Endothelial cell of umbilical vein (primary cell): Measurements from ENCODE around the gene MED16. TPM values are rescaled to one million over a fixed set of nuclear protein-coding genes. Genes with fewer than 3 reads are reported as not detected.

ENCODE experiments used
- BruUV-seq: library from RNA; stranded (reverse); fragments of 400-500 nt; replicated peaks from 2 replicates; lab custom pipeline; 2021; lab: Mats Ljungman, UMichigan
- CTCF ChIA-PET: fragments of 300-600, 350-600 bp; sonication (Branson Sonifier 250); formaldehyde crosslinking; loops from one replicate; lab custom pipeline; 2021; ENCODE audit warnings: antibody characterized with exemption, inconsistent platforms; lab: Charles Lee
- POLR2A ChIA-PET: fragments of 300-600, 350-600 bp; sonication (Branson Sonifier 250); formaldehyde crosslinking; loops from one replicate; lab custom pipeline; 2021; ENCODE audit warnings: antibody characterized with exemption, inconsistent platforms; lab: Charles Lee
- DNase-seq: peaks from one replicate; pipeline ENCODE4 v3.0.0-alpha.2; 2011; ENCODE audit warnings: low read depth, low spot score
- FAIRE-seq: peaks from 2 replicates; lab custom pipeline; 2011; peaks lifted over from hg19 to GRCh38; lab: Jason Lieb, UNC
- H2AFZ ChIP-seq: 2 replicates; pipeline ENCODE4 v1.6.0; 2012; ENCODE audit warnings: low read depth, low read length, control low read depth, inconsistent platforms
- H3K27ac ChIP-seq: 2 replicates; pipeline ENCODE4 v1.5.1; 2011; ENCODE audit warnings: low read depth, mild to moderate bottlenecking, control low read depth, low read length, moderate library complexity; ENCODE audit not compliant: insufficient read depth
- H3K27me3 ChIP-seq, 2 experiments: 2 replicates each; pipeline versions ENCODE4 v1.6.0 to v1.6.1; 2011; ENCODE audit warnings: low read length in 2 of 2, mixed read lengths in 1 of 2; ENCODE audit not compliant: control insufficient read depth in 2 of 2, insufficient read depth in 2 of 2
- H3K36me3 ChIP-seq, 2 experiments: 2 replicates in 1 of 2; 3 replicates in 1 of 2; pipeline ENCODE4 v1.5.1; 2011; ENCODE audit warnings: low read length in 2 of 2, mild to moderate bottlenecking in 1 of 2, moderate library complexity in 1 of 2; ENCODE audit not compliant: control insufficient read depth in 2 of 2, insufficient read depth in 2 of 2; ENCODE audit errors: extremely low read depth in 1 of 2
- H3K4me1 ChIP-seq: 3 replicates; pipeline ENCODE4 v1.5.1; 2011; ENCODE audit warnings: mild to moderate bottlenecking, low read length; ENCODE audit not compliant: control insufficient read depth, insufficient read depth; ENCODE audit errors: extremely low read depth
- H3K4me2 ChIP-seq: 2 replicates; pipeline ENCODE4 v1.6.1; 2011; ENCODE audit warnings: low read length, control low read depth, mixed read lengths; ENCODE audit not compliant: insufficient read depth
- H3K4me3 ChIP-seq, 3 experiments: fragments of 200-600 bp in 1 of 3; sonication (generic), shearing (Covaris generic) in 1 of 3; replicated peaks in 1 of 3; 2 replicates each; pipeline ENCODE4 v1.5.1; 2011 to 2016; ENCODE audit warnings: control low read depth in 3 of 3, low read length in 3 of 3, mild to moderate bottlenecking in 2 of 3, inconsistent platforms in 1 of 3, low read depth in 1 of 3, moderate library complexity in 1 of 3; ENCODE audit not compliant: insufficient read depth in 1 of 3
- H3K79me2 ChIP-seq: 2 replicates; pipeline ENCODE4 v1.6.0; 2012; ENCODE audit warnings: low read length, inconsistent platforms; ENCODE audit not compliant: control insufficient read depth, insufficient read depth
- H3K9ac ChIP-seq: replicated peaks from 2 replicates; pipeline ENCODE3; 2011; ENCODE audit warnings: low read length, control low read depth; ENCODE audit not compliant: insufficient read depth; ENCODE audit errors: extremely low read depth
- H3K9me1 ChIP-seq: replicated peaks from 3 replicates; pipeline ENCODE4 v1.6.0; 2011; ENCODE audit warnings: mild to moderate bottlenecking, low read length; ENCODE audit not compliant: control insufficient read depth, insufficient read depth; ENCODE audit errors: extremely low read depth
- H3K9me3 ChIP-seq: replicated peaks from 2 replicates; pipeline ENCODE4 v1.5.1; 2012; ENCODE audit warnings: low read length, inconsistent platforms; ENCODE audit not compliant: control insufficient read depth, insufficient read depth
- H4K20me1 ChIP-seq: replicated peaks from 2 replicates; pipeline ENCODE3; 2011; ENCODE audit warnings: mild to moderate bottlenecking, low read length; ENCODE audit not compliant: control insufficient read depth, insufficient read depth; ENCODE audit errors: extremely low read depth
- EZH2 ChIP-seq: IDR thresholded peaks from 2 replicates; pipeline ENCODE4 v1.6.1; 2012; ENCODE audit warnings: borderline replicate concordance, low read depth, mild to moderate bottlenecking, moderate library complexity, low read length, inconsistent platforms; ENCODE audit not compliant: severe bottlenecking
- FOS ChIP-seq: IDR thresholded peaks from 2 replicates; pipeline ENCODE4 v1.6.1; 2011; ENCODE audit warnings: mild to moderate bottlenecking, low read length, moderate library complexity, borderline replicate concordance; ENCODE audit not compliant: insufficient read depth
- GATA2 ChIP-seq: IDR thresholded peaks from 2 replicates; pipeline ENCODE4 v1.7.0; 2011; ENCODE audit warnings: low read depth, mild to moderate bottlenecking, moderate library complexity, mixed read lengths, low read length; ENCODE audit not compliant: insufficient read length, insufficient read depth
- JUN ChIP-seq: IDR thresholded peaks from 2 replicates; pipeline ENCODE4 v1.6.1; 2011; ENCODE audit warnings: borderline replicate concordance, low read depth; ENCODE audit not compliant: insufficient read length, insufficient read depth
- MYC ChIP-seq: IDR thresholded peaks from one replicate; pipeline ENCODE4 v1.6.1; 2011; ENCODE audit warnings: mild to moderate bottlenecking, low read depth, low read length
- POLR2A ChIP-seq: IDR thresholded peaks from 2 replicates; pipeline ENCODE4 v1.6.1; 2012; ENCODE audit warnings: low read depth, mild to moderate bottlenecking, control low read depth, low read length
- POLR2AphosphoS5 ChIP-seq: IDR thresholded peaks from 2 replicates; pipeline ENCODE4 v1.6.1; 2012; ENCODE audit warnings: low read depth, mild to moderate bottlenecking, control low read depth, low read length, moderate library complexity; ENCODE audit not compliant: insufficient read depth
- dilution Hi-C: fragments of 300-500 bp; cut with MboI; formaldehyde crosslinking; loops from one replicate; pipeline ENCODE4 v1.15.0; 2019; ENCODE audit warnings: low sequenced_read_pairs; ENCODE audit not compliant: extremely low pct_ligation_motif_present
- intact Hi-C: fragments of 100-400 bp; cut with micrococcal nuclease; formaldehyde crosslinking; loops from one replicate; pipeline ENCODE4 v1.10.0; 2022
- polyA plus RNA-seq, 4 experiments: library from polyadenylated mRNA; depleted of rRNA in 3 of 4; stranded (reverse) in 3 of 4; unstranded in 1 of 4; fragments of >200 nt; gene quantifications; 2 replicates each; pipeline versions ENCODE4 v1.2.1 to v1.2.3, GENCODE V29; 2011 to 2012; ENCODE audit warnings: missing spikeins in 1 of 4
- total RNA-seq: library from RNA; stranded (reverse); gene quantifications from 2 replicates; pipeline ENCODE4 v1.2.3, GENCODE V29; 2021
- TF ChIP-seq, protein P1 (sequence below), 2 donors: IDR thresholded peaks; 1 replicate in 1 of 2; 2 replicates in 1 of 2; pipeline ENCODE4 v1.5.1; 2011; ENCODE audit warnings: low read length in 2 of 2, mild to moderate bottlenecking in 2 of 2, moderate library complexity in 2 of 2, control low read depth in 1 of 2, inconsistent platforms in 1 of 2, low read depth in 1 of 2; ENCODE audit not compliant: insufficient read depth in 1 of 2; ENCODE audit errors: extremely low read depth in 1 of 2
- TF ChIP-seq, protein P2 (sequence below): IDR thresholded peaks from 2 replicates; pipeline ENCODE4 v1.6.1; 2011; ENCODE audit not compliant: insufficient read depth, insufficient read length

The MED16 gene
- total and polyA plus RNA-seq, 2 donors (not counting 3 experiments of a cell fraction or from before 2014, with no cell fraction given), result 63.1 to 66.5 TPM

- Histone ChIP-seq H3K4me2 (no peak overlapping the region), H3K9ac (no peak overlapping the region), H3K27me3 (no peaks in the 10 kb centered on the region), H4K20me1 (no peaks in the 10 kb centered on the region), H3K36me3 (peaks cover 0 to 11% of the 10 kb centered on the region in 2 experiments), H3K4me3 (no peak overlapping the region), H2AFZ (no peak overlapping the region), H3K27ac (no peak overlapping the region), H3K9me1 (no peaks in the 10 kb centered on the region), H3K9me3 (no peaks in the 10 kb centered on the region), H3K4me1 (no peaks in the 10 kb centered on the region), H3K79me2 (peaks cover 2% of the 10 kb centered on the region)
- intact Hi-C loops (no loop called here), dilution Hi-C loops (no loop called here)
- CTCF ChIA-PET, result interaction anchor here (0.7 to 1.1 kb wide), 2 partner anchors 10 to 40 kb away, joined by 3 read pairs; partner anchors contain the start of genes MED16 and RNU6-9
- FAIRE-seq, result no peak
- no peak for DNase-seq
- TF ChIP-seq, protein P1, sequence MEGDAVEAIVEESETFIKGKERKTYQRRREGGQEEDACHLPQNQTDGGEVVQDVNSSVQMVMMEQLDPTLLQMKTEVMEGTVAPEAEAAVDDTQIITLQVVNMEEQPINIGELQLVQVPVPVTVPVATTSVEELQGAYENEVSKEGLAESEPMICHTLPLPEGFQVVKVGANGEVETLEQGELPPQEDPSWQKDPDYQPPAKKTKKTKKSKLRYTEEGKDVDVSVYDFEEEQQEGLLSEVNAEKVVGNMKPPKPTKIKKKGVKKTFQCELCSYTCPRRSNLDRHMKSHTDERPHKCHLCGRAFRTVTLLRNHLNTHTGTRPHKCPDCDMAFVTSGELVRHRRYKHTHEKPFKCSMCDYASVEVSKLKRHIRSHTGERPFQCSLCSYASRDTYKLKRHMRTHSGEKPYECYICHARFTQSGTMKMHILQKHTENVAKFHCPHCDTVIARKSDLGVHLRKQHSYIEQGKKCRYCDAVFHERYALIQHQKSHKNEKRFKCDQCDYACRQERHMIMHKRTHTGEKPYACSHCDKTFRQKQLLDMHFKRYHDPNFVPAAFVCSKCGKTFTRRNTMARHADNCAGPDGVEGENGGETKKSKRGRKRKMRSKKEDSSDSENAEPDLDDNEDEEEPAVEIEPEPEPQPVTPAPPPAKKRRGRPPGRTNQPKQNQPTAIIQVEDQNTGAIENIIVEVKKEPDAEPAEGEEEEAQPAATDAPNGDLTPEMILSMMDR (IDR thresholded peaks at IDR 0.05; ENCODE audit: extremely low read depth in 1 of 2, insufficient read depth in 1 of 2, low read depth in 1 of 2, low read length in 2 of 2), result no peak
- TF ChIP-seq POLR2A, result no peak
- POLR2A ChIA-PET, result no interaction called here
- BruUV-seq, result no TSS peak
Measured at GRCh38 chr19:903266-903797, 10.3 kb upstream of the MED16 start.

GRCh38 chr19:902446-903226 lies 9.6 kb upstream of the MED16 start:
- Histone ChIP-seq H3K27ac (no peak overlapping the region), H4K20me1 (no peaks in the 10 kb centered on the region), H3K9me3 (no peaks in the 10 kb centered on the region), H3K79me2 (peaks cover under 1% of the 10 kb centered on the region), H3K4me1 (no peaks in the 10 kb centered on the region), H3K4me3 (no peak overlapping the region), H2AFZ (no peak overlapping the region), H3K4me2 (no peak overlapping the region), H3K9ac (no peak overlapping the region), H3K9me1 (no peaks in the 10 kb centered on the region), H3K27me3 (no peaks in the 10 kb centered on the region), H3K36me3 (peaks cover 0 to 11% of the 10 kb centered on the region in 2 experiments)
- no peak for DNase-seq
- no TSS peak for BruUV-seq
- FAIRE-seq, result peak; percentile 12
- ChIA-PET POLR2A (interaction anchor here (1.2 kb wide), 1 partner anchor 8 kb away, joined by 4 read pairs; no protein-coding TSS in a partner anchor), CTCF (interaction anchor here (0.7 kb wide), 2 partner anchors 39 to 133 kb away, joined by 3 read pairs; no protein-coding TSS in a partner anchor)
- intact Hi-C loops, result no loop called here
- dilution Hi-C loops, result no loop called here
- TF ChIP-seq, protein P2, sequence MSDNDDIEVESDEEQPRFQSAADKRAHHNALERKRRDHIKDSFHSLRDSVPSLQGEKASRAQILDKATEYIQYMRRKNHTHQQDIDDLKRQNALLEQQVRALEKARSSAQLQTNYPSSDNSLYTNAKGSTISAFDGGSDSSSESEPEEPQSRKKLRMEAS, result no peak
- TF ChIP-seq FOS (no peak), JUN (no peak), EZH2 (no peak), POLR2AphosphoS5 (no peak), MYC (no peak), POLR2A (no peak), GATA2 (no peak)
- TF ChIP-seq, protein P1 (IDR thresholded peaks at IDR 0.05; ENCODE audit: extremely low read depth in 1 of 2, insufficient read depth in 1 of 2, low read depth in 1 of 2, low read length in 2 of 2), result no peak
